K562 (cell line): ENCODE results near the gene SH3YL1. TPM values are rescaled to one million over a fixed set of nuclear protein-coding genes. Genes with fewer than 3 reads are reported as not detected.

ENCODE experiments used
- CBX1 ChIP-seq: sonication (generic); IDR thresholded peaks from 2 replicates; pipeline ENCODE4 v1.6.1; 2016; ENCODE audit warnings: antibody characterized with exemption, low read depth, mild to moderate bottlenecking
- POLR2A ChIP-seq: fragments of 450-650 bp; conservative IDR thresholded peaks from 2 replicates; pipeline ENCODE4 v1.6.1; 2016
- POLR2AphosphoS5 ChIP-seq: IDR thresholded peaks from 2 replicates; pipeline ENCODE4 v1.6.1; 2011; ENCODE audit warnings: mild to moderate bottlenecking, low read depth, low read length, moderate library complexity; ENCODE audit not compliant: control insufficient read depth, insufficient read depth
- POLR2H ChIP-seq: IDR thresholded peaks from 2 replicates; pipeline ENCODE4 v1.6.1; 2016; ENCODE audit warnings: missing genetic modification characterization, low read depth, mild to moderate bottlenecking, control low read depth, missing compliant biosample characterization, moderate library complexity
- PRPF4 ChIP-seq: fragments of 200-400 bp; formaldehyde crosslinking; IDR thresholded peaks from one replicate; pipeline ENCODE4 v1.6.1; 2017; ENCODE audit warnings: low read length, low read depth, mild to moderate bottlenecking; ENCODE audit not compliant: insufficient read depth, poor library complexity, severe bottlenecking
- PTRF ChIP-seq: fragments of 450-650 bp; IDR thresholded peaks from 2 replicates; pipeline ENCODE4 v1.6.1; 2016; ENCODE audit warnings: mild to moderate bottlenecking, missing genetic modification characterization, missing compliant biosample characterization
- SIN3A ChIP-seq, 2 experiments: fragments of 150-350 bp in 1 of 2; IDR thresholded peaks; 2 replicates each; pipeline ENCODE4 v1.6.1; 2011 to 2016; ENCODE audit warnings: borderline replicate concordance in 2 of 2, low read depth in 2 of 2, low read length in 2 of 2, mild to moderate bottlenecking in 2 of 2, moderate library complexity in 2 of 2; ENCODE audit not compliant: control insufficient read depth in 1 of 2
- SIN3B ChIP-seq: fragments of 450-650 bp; IDR thresholded peaks from 2 replicates; pipeline ENCODE4 v1.6.1; 2017; ENCODE audit warnings: low read depth, mild to moderate bottlenecking, moderate library complexity
- TBP ChIP-seq: optimal IDR thresholded peaks from 2 replicates; pipeline ENCODE3; 2011; ENCODE audit warnings: low read depth, low read length, improper control_type of control experiment
- ZBED1 ChIP-seq: IDR thresholded peaks from 2 replicates; pipeline ENCODE4 v1.6.1; 2014
- polyA plus RNA-seq, 8 experiments: library from polyadenylated mRNA; depleted of rRNA in 4 of 8; stranded (reverse) in 5 of 8; unstranded in 3 of 8; fragments of >200 nt; fragmentation: Nextera tagmentation in 2 of 8; fragmentation: Illumina TruSeq in 1 of 8; extraction: Ambion mirVana in 2 of 8; extraction: Trizol in 1 of 8; gene quantifications; 2 replicates each; pipeline versions ENCODE4 v1.2.1 to v1.2.3, GENCODE V29; 2011 to 2014; ENCODE audit warnings: inconsistent platforms in 1 of 8, missing spikeins in 1 of 8
- total RNA-seq, 7 experiments: library from RNA; depleted of rRNA in 6 of 7; stranded (reverse); fragments of >200 nt in 6 of 7; fragmentation: Illumina TruSeq in 2 of 7; extraction: Trizol in 2 of 7; gene quantifications; 2 replicates each; pipeline versions ENCODE4 v1.2.1 to v1.2.3, GENCODE V29; 2011 to 2021; ENCODE audit warnings: low replicate concordance in 1 of 7
- TF ChIP-seq, protein P1 (sequence below): fragments of 450-650 bp; IDR thresholded peaks from 2 replicates; pipeline ENCODE4 v1.7.1; 2018; ENCODE audit warnings: mild to moderate bottlenecking, low read depth; ENCODE audit not compliant: partially characterized antibody
- TF ChIP-seq, protein P2 (sequence below): fragments of 250-450 bp; sonication (Bioruptor Pico); IDR thresholded peaks from 2 replicates; pipeline ENCODE4 v1.4.0; 2020
- TF ChIP-seq, protein P3 (sequence below): fragments of 250-450 bp; sonication (Bioruptor Pico); IDR thresholded peaks from 2 replicates; pipeline ENCODE4 v1.4.0; 2020; ENCODE audit warnings: mild to moderate bottlenecking
- TF ChIP-seq, protein P4 (sequence below): fragments of 250-450 bp; sonication (Bioruptor Pico); IDR thresholded peaks from 2 replicates; pipeline ENCODE4 v1.4.0; 2020

Gene SH3YL1
- total and polyA plus RNA-seq, 9 of the 15 experiments (the other 6 are each of a cell fraction or from before 2014, with no cell fraction given): 3.9 to 7.8 (median 5.3) TPM

GRCh38 chr2:264493-265468, 949 bp upstream of the SH3YL1 start, which contains the start of gene ACP1 (continued):
- TF ChIP-seq, protein P1, sequence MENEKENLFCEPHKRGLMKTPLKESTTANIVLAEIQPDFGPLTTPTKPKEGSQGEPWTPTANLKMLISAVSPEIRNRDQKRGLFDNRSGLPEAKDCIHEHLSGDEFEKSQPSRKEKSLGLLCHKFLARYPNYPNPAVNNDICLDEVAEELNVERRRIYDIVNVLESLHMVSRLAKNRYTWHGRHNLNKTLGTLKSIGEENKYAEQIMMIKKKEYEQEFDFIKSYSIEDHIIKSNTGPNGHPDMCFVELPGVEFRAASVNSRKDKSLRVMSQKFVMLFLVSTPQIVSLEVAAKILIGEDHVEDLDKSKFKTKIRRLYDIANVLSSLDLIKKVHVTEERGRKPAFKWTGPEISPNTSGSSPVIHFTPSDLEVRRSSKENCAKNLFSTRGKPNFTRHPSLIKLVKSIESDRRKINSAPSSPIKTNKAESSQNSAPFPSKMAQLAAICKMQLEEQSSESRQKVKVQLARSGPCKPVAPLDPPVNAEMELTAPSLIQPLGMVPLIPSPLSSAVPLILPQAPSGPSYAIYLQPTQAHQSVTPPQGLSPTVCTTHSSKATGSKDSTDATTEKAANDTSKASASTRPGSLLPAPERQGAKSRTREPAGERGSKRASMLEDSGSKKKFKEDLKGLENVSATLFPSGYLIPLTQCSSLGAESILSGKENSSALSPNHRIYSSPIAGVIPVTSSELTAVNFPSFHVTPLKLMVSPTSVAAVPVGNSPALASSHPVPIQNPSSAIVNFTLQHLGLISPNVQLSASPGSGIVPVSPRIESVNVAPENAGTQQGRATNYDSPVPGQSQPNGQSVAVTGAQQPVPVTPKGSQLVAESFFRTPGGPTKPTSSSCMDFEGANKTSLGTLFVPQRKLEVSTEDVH: peak; percentile 39
- TF ChIP-seq POLR2A (peak; percentile 94), TBP (peak; percentile 81), PRPF4 (no peak), SIN3B (peak; percentile 89), PTRF (tag) (no peak), SIN3A (IDR thresholded peaks at IDR 0.05; ENCODE audit: borderline replicate concordance in 2 of 2, control insufficient read depth in 1 of 2, low read depth in 2 of 2, low read length in 2 of 2) (peak in 1 of 2 experiments; percentile 39; a peak in 1 of 4 replicates), POLR2H (tag) (peak; percentile 50; the same call in 1 of the 2 replicates), ZBED1 (0 out of 2 replicates have a peak, but pooled peaks have one; percentile 30), CBX1 (peak; percentile 36; the same call in 1 of the 2 replicates), POLR2AphosphoS5 (peak; percentile 86)
- TF ChIP-seq, protein P2, sequence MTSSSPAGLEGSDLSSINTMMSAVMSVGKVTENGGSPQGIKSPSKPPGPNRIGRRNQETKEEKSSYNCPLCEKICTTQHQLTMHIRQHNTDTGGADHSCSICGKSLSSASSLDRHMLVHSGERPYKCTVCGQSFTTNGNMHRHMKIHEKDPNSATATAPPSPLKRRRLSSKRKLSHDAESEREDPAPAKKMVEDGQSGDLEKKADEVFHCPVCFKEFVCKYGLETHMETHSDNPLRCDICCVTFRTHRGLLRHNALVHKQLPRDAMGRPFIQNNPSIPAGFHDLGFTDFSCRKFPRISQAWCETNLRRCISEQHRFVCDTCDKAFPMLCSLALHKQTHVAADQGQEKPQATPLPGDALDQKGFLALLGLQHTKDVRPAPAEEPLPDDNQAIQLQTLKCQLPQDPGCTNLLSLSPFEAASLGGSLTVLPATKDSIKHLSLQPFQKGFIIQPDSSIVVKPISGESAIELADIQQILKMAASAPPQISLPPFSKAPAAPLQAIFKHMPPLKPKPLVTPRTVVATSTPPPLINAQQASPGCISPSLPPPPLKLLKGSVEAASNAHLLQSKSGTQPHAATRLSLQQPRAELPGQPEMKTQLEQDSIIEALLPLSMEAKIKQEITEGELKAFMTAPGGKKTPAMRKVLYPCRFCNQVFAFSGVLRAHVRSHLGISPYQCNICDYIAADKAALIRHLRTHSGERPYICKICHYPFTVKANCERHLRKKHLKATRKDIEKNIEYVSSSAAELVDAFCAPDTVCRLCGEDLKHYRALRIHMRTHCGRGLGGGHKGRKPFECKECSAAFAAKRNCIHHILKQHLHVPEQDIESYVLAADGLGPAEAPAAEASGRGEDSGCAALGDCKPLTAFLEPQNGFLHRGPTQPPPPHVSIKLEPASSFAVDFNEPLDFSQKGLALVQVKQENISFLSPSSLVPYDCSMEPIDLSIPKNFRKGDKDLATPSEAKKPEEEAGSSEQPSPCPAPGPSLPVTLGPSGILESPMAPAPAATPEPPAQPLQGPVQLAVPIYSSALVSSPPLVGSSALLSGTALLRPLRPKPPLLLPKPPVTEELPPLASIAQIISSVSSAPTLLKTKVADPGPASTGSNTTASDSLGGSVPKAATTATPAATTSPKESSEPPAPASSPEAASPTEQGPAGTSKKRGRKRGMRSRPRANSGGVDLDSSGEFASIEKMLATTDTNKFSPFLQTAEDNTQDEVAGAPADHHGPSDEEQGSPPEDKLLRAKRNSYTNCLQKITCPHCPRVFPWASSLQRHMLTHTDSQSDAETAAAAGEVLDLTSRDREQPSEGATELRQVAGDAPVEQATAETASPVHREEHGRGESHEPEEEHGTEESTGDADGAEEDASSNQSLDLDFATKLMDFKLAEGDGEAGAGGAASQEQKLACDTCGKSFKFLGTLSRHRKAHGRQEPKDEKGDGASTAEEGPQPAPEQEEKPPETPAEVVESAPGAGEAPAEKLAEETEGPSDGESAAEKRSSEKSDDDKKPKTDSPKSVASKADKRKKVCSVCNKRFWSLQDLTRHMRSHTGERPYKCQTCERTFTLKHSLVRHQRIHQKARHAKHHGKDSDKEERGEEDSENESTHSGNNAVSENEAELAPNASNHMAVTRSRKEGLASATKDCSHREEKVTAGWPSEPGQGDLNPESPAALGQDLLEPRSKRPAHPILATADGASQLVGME (CRISPR knock-in tag): no peak
- TF ChIP-seq, protein P3, sequence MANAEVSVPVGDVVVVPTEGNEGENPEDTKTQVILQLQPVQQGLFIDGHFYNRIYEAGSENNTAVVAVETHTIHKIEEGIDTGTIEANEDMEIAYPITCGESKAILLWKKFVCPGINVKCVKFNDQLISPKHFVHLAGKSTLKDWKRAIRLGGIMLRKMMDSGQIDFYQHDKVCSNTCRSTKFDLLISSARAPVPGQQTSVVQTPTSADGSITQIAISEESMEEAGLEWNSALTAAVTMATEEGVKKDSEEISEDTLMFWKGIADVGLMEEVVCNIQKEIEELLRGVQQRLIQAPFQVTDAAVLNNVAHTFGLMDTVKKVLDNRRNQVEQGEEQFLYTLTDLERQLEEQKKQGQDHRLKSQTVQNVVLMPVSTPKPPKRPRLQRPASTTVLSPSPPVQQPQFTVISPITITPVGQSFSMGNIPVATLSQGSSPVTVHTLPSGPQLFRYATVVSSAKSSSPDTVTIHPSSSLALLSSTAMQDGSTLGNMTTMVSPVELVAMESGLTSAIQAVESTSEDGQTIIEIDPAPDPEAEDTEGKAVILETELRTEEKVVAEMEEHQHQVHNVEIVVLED (CRISPR knock-in tag): peak; percentile 90
- TF ChIP-seq, protein P4, sequence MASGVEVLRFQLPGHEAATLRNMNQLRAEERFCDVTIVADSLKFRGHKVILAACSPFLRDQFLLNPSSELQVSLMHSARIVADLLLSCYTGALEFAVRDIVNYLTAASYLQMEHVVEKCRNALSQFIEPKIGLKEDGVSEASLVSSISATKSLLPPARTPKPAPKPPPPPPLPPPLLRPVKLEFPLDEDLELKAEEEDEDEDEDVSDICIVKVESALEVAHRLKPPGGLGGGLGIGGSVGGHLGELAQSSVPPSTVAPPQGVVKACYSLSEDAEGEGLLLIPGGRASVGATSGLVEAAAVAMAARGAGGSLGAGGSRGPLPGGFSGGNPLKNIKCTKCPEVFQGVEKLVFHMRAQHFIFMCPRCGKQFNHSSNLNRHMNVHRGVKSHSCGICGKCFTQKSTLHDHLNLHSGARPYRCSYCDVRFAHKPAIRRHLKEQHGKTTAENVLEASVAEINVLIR (CRISPR knock-in tag): peak; percentile 53; the same call in 1 of the 2 replicates
